Measurements from ENCODE around the gene EID1. TPM values are rescaled to one million over a fixed set of nuclear protein-coding genes. Genes with fewer than 3 reads are reported as not detected.

The EID1 gene
- total RNA-seq, 2 donors from 2014 or later, result 47.1 to 65.8 TPM

Other genes starting within 250 kb of the EID1 start
- 10 to 100 TPM; 10.7 to 16.8 TPM for gene FBN1, start 232.4 kb upstream of the EID1 start, total RNA-seq
- 1 to 10 TPM; 5.9 to 7.8 TPM for gene CEP152, start 67.1 kb upstream of the EID1 start, total RNA-seq
- under 1 TPM; 0.24 to 0.81 TPM for gene SHC4, start 85.8 kb downstream of the EID1 start, total RNA-seq
- 10 to 100 TPM; 40.9 to 48.5 TPM for gene SECISBP2L, start 168.3 kb downstream of the EID1 start, total RNA-seq